Stomach (tissue), 4 donors: ENCODE measurements around the gene RNF224.

Experiments
- POLR2A ChIP-seq, 4 donors: fragments of 450-650 bp; IDR thresholded peaks; one replicate each; pipeline ENCODE4 v1.6.1; 2016; ENCODE audit warnings: antibody characterized with exemption in 4 of 4, control low read depth in 2 of 4, mild to moderate bottlenecking in 1 of 4, moderate library complexity in 1 of 4
- POLR2AphosphoS5 ChIP-seq, 3 donors: sonication (generic); formaldehyde crosslinking; IDR thresholded peaks; one replicate each; pipeline ENCODE4 v1.6.1; 2016; ENCODE audit warnings: antibody characterized with exemption in 3 of 3
- TF ChIP-seq, protein P1 (sequence below), 7 experiments: fragments of 450-650 bp in 4 of 7; fragments of 200-600 bp in 3 of 7; sonication (generic) in 3 of 7; IDR thresholded peaks; one replicate each; pipeline ENCODE4 v1.5.1; 2016 to 2019; ENCODE audit warnings: antibody characterized with exemption in 7 of 7, control low read depth in 2 of 7, mild to moderate bottlenecking in 1 of 7

DNA sequence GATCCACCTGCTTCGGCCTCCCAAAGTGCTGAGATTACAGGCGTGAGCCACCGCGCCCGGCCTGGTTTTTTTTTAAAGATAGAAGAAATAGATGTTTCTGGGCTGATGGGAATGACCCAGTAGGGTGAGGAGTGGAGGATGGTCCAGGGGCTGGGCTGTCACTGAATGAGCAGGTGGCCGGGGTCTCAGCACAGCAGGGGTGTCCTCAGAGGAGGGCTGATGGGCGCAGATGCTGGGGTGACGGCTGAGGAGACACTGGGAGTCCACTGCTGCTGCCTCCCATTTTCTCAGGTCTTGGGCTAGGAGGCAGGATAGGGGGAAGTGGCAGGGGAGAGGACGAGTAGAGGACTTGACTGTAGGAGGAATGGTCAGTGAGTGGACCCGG is 47.9 kb downstream of the RNF224 start:
- TF ChIP-seq, protein P1, sequence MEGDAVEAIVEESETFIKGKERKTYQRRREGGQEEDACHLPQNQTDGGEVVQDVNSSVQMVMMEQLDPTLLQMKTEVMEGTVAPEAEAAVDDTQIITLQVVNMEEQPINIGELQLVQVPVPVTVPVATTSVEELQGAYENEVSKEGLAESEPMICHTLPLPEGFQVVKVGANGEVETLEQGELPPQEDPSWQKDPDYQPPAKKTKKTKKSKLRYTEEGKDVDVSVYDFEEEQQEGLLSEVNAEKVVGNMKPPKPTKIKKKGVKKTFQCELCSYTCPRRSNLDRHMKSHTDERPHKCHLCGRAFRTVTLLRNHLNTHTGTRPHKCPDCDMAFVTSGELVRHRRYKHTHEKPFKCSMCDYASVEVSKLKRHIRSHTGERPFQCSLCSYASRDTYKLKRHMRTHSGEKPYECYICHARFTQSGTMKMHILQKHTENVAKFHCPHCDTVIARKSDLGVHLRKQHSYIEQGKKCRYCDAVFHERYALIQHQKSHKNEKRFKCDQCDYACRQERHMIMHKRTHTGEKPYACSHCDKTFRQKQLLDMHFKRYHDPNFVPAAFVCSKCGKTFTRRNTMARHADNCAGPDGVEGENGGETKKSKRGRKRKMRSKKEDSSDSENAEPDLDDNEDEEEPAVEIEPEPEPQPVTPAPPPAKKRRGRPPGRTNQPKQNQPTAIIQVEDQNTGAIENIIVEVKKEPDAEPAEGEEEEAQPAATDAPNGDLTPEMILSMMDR (IDR thresholded peaks at IDR 0.05) = no peak
- TF ChIP-seq POLR2AphosphoS5 (IDR thresholded peaks at IDR 0.05) = no peak
- no peak for TF ChIP-seq POLR2A (IDR thresholded peaks at IDR 0.05)
